Measurements from ENCODE around the gene UBTF.

- TF ChIP-seq POLR2A (IDR thresholded peaks at IDR 0.05) (no peak), CTCF (IDR thresholded peaks at IDR 0.05) (no peak), EP300 (IDR thresholded peaks at IDR 0.05) (no peak), POLR2AphosphoS5 (IDR thresholded peaks at IDR 0.05) (no peak)
Observed at GRCh38 chr17:44235583-44235936, 16.1 kb upstream of the UBTF start.

Measured in suprapubic skin (tissue), 4 donors.